ENCODE data around the gene PACSIN3.
A peak's percentile ranks its signal among the peaks of the same experiment; 100 is the strongest.
"Not testable (repeated sequence)": the region's sequence is repeated elsewhere in the genome, so short reads cannot be mapped to it uniquely, and the experiment has no call there.

PACSIN3 gene

GRCh38 chr11:47192111-47192510 is 5.9 kb upstream of the PACSIN3 start:
- DNase-seq (ENCODE audit: low read depth): no peak

GRCh38 chr11:47191137-47191536 is 4.9 kb upstream of the PACSIN3 start:
- DNase-seq (ENCODE audit: low read depth): not testable (repeated sequence)

GRCh38 chr11:47189100-47189834 is 3.0 kb upstream of the PACSIN3 start:
- no peak for DNase-seq (ENCODE audit: low read depth)

- no peak for DNase-seq (ENCODE audit: low read depth)
These were observed 2.0 kb upstream of the PACSIN3 start for GRCh38 chr11:47188259-47188658.

- no peak for DNase-seq (ENCODE audit: low read depth)
These were observed 1.5 kb upstream of the PACSIN3 start for GRCh38 chr11:47187723-47188122.

- no peak for DNase-seq (ENCODE audit: low read depth)
These were observed 764 bp upstream of the PACSIN3 start for GRCh38 chr11:47186700-47187695.

- DNase-seq (ENCODE audit: low read depth): no peak
These were observed 744 bp downstream of the PACSIN3 start for GRCh38 chr11:47185305-47186075.

- DNase-seq (ENCODE audit: low read depth): no peak
These were observed 1.4 kb downstream of the PACSIN3 start for GRCh38 chr11:47184711-47185304.

GRCh38 chr11:47183969-47184368 is 2.3 kb downstream of the PACSIN3 start:
- DNase-seq (ENCODE audit: low read depth): no peak

- no peak for DNase-seq (ENCODE audit: low read depth)
These were observed 3.0 kb downstream of the PACSIN3 start for GRCh38 chr11:47183031-47183856.

GRCh38 chr11:47182380-47182779 is 3.9 kb downstream of the PACSIN3 start:
- no peak for DNase-seq (ENCODE audit: low read depth)

GRCh38 chr11:47181271-47181670 is 5.0 kb downstream of the PACSIN3 start:
- DNase-seq (ENCODE audit: low read depth): no peak

- DNase-seq (ENCODE audit: low read depth): no peak
These were observed 6.0 kb downstream of the PACSIN3 start for GRCh38 chr11:47180006-47180787.

GRCh38 chr11:47179655-47179991 is 6.6 kb downstream of the PACSIN3 start:
- DNase-seq (ENCODE audit: low read depth): no peak

GRCh38 chr11:47178737-47179654 is 7.2 kb downstream of the PACSIN3 start:
- DNase-seq (ENCODE audit: low read depth): no peak

GRCh38 chr11:47178316-47178715 is 7.9 kb downstream of the PACSIN3 start:
- no peak for DNase-seq (ENCODE audit: low read depth)

GRCh38 chr11:47177846-47178245 is 8.4 kb downstream of the PACSIN3 start:
- no peak for DNase-seq (ENCODE audit: low read depth)

- DNase-seq (ENCODE audit: low read depth): peak; percentile 56
These were observed 8.9 kb downstream of the PACSIN3 start for GRCh38 chr11:47177229-47177845.
